Stomach (tissue), 9 donors: Measurements from ENCODE around the gene ERBB4. TPM values are rescaled to one million over a fixed set of nuclear protein-coding genes. Genes with fewer than 3 reads are reported as not detected.
A peak's percentile ranks its signal among the peaks of the same experiment; 100 is the strongest.

ENCODE experiments used
- DNase-seq, 2 donors: peaks; one replicate each; pipeline versions ENCODE4 v3.0.0 to v3.0.0-alpha.2; 2013 to 2019
- H3K27ac ChIP-seq, 5 donors: fragments of 200-600 bp in 4 of 5; sonication (generic) in 4 of 5; one replicate each; pipeline ENCODE4 v1.5.1; 2013 to 2019; ENCODE audit warnings: mild to moderate bottlenecking in 1 of 5, moderate library complexity in 1 of 5
- H3K27me3 ChIP-seq, 3 donors: fragments of 200-600 bp; sonication (generic); one replicate each; pipeline ENCODE4 v1.5.1; 2017 to 2019; ENCODE audit warnings: mixed run types in 1 of 3
- H3K36me3 ChIP-seq, 4 donors: fragments of 200-600 bp; sonication (generic); 1 replicate in 3 of 4; 2 replicates in 1 of 4; pipeline ENCODE4 v1.5.1; 2016 to 2019
- H3K4me1 ChIP-seq, 4 donors: fragments of 200-600 bp; sonication (generic); one replicate each; pipeline ENCODE4 v1.5.1; 2016 to 2019
- H3K4me3 ChIP-seq, 4 donors: fragments of 200-600 bp; sonication (generic) in 3 of 4; one replicate each; pipeline ENCODE4 v1.5.1; 2016 to 2019; ENCODE audit warnings: mild to moderate bottlenecking in 1 of 4
- H3K9me3 ChIP-seq, 4 donors: fragments of 200-600 bp; sonication (generic); one replicate each; pipeline ENCODE4 v1.5.1; 2016 to 2019
- CTCF ChIP-seq, 7 experiments: fragments of 450-650 bp in 4 of 7; fragments of 200-600 bp in 3 of 7; sonication (generic) in 3 of 7; IDR thresholded peaks; one replicate each; pipeline ENCODE4 v1.5.1; 2016 to 2019; ENCODE audit warnings: antibody characterized with exemption in 7 of 7, control low read depth in 2 of 7, mild to moderate bottlenecking in 1 of 7
- EP300 ChIP-seq: sonication (generic); formaldehyde crosslinking; IDR thresholded peaks from one replicate; pipeline ENCODE4 v1.6.1; 2017; ENCODE audit warnings: antibody characterized with exemption
- POLR2A ChIP-seq, 4 donors: fragments of 450-650 bp; IDR thresholded peaks; one replicate each; pipeline ENCODE4 v1.6.1; 2016; ENCODE audit warnings: antibody characterized with exemption in 4 of 4, control low read depth in 2 of 4, mild to moderate bottlenecking in 1 of 4, moderate library complexity in 1 of 4
- POLR2AphosphoS5 ChIP-seq, 3 donors: sonication (generic); formaldehyde crosslinking; IDR thresholded peaks; one replicate each; pipeline ENCODE4 v1.6.1; 2016; ENCODE audit warnings: antibody characterized with exemption in 3 of 3
- WGBS, 5 donors: extraction: QIAGEN DNeasy Blood & Tissue Kit in 3 of 5; methylation state at CpG; one replicate each; pipeline versions ENCODE4 v1.1.5 to v1.1.7; 2013 to 2018; 5-methylcytosine and 5-hydroxymethylcytosine counted together
- intact Hi-C: fragments of 100-400 bp; cut with DNase I; formaldehyde crosslinking; loops from one replicate; pipeline ENCODE4 v1.15.1; 2023; ENCODE audit warnings: low total_unique reads
- polyA plus RNA-seq, 3 donors: library from polyadenylated mRNA; stranded (reverse); fragments of 200-250 nt; gene quantifications; one replicate each; pipeline ENCODE4 v1.2.3, GENCODE V29; 2013
- total RNA-seq, 5 donors: library from RNA; depleted of rRNA; stranded (reverse); fragments of >200 nt; gene quantifications; one replicate each; pipeline versions ENCODE4 v1.1.0 to v1.2.3, GENCODE V29; 2014 to 2016
- donor health status: healthy with polysubstance abuse.
- donor health status: Bipolar disorder and iron deficiency.
- donor health status: healthy.

The ERBB4 gene
- total and polyA plus RNA-seq, 8 donors, result 0.12 to 2.5 (median 0.45) TPM; not detected in 1

- 72 to 81% (median 76%) methylated on average over 3 of the region's 3 CpGs for WGBS, 5 donors
- Histone ChIP-seq H3K27me3 (no peaks in the 10 kb centered on the region), H3K36me3 (no peaks in the 10 kb centered on the region), H3K4me1 (no peaks in the 10 kb centered on the region), H3K27ac (no peak overlapping the region), H3K4me3 (no peak overlapping the region), H3K9me3 (no peaks in the 10 kb centered on the region)
- intact Hi-C loops, result no loop called here
- DNase-seq, result no peak
- TF ChIP-seq POLR2AphosphoS5 (IDR thresholded peaks at IDR 0.05), result no peak
- no peak for TF ChIP-seq POLR2A (IDR thresholded peaks at IDR 0.05)
- no peak for TF ChIP-seq CTCF (IDR thresholded peaks at IDR 0.05)
- TF ChIP-seq EP300, result no peak
Observed at GRCh38 chr2:211469664-211470059, 1068.9 kb downstream of the ERBB4 start.

- intact Hi-C loops, result no loop called here
- 30 to 50% (median 41%) methylated on average over 4 of the region's 4 CpGs for WGBS, 5 donors
Observed at GRCh38 chr2:211468877-211469663, 1069.5 kb downstream of the ERBB4 start.

GRCh38 chr2:211468217-211468616 lies 1070.4 kb downstream of the ERBB4 start:
- Histone ChIP-seq H3K36me3 (no peaks in the 10 kb centered on the region), H3K27ac (no peak overlapping the region), H3K9me3 (no peaks in the 10 kb centered on the region), H3K4me3 (no peak overlapping the region), H3K4me1 (no peaks in the 10 kb centered on the region), H3K27me3 (no peaks in the 10 kb centered on the region)
- no peak for TF ChIP-seq POLR2AphosphoS5 (IDR thresholded peaks at IDR 0.05)
- TF ChIP-seq CTCF (IDR thresholded peaks at IDR 0.05), result no peak
- TF ChIP-seq POLR2A (IDR thresholded peaks at IDR 0.05), result no peak
- no peak for TF ChIP-seq EP300
- intact Hi-C loops, result no loop called here
- no peak for DNase-seq
- 55 to 74% (median 61%) methylated on average over 4 of the region's 4 CpGs for WGBS, 5 donors

More at GRCh38 chr2:211468877-211469663, 1069.5 kb downstream of the ERBB4 start:
- no peaks in the 10 kb centered on the region for H3K4me1 ChIP-seq
- no peak overlapping the region for H3K27ac ChIP-seq
- H3K36me3 ChIP-seq, result no peaks in the 10 kb centered on the region
- no peak overlapping the region for H3K4me3 ChIP-seq
- no peaks in the 10 kb centered on the region for H3K27me3 ChIP-seq
- H3K9me3 ChIP-seq, result no peaks in the 10 kb centered on the region
- no peak for TF ChIP-seq POLR2A (IDR thresholded peaks at IDR 0.05)
- no peak for TF ChIP-seq EP300
- no peak for TF ChIP-seq CTCF (IDR thresholded peaks at IDR 0.05)
- TF ChIP-seq POLR2AphosphoS5 (IDR thresholded peaks at IDR 0.05), result no peak
- peak in 1 of 2 donors; percentile 7 for DNase-seq

- Histone ChIP-seq H3K9me3 (no peaks in the 10 kb centered on the region), H3K27ac (no peak overlapping the region), H3K27me3 (no peaks in the 10 kb centered on the region), H3K36me3 (no peaks in the 10 kb centered on the region), H3K4me3 (no peak overlapping the region), H3K4me1 (no peaks in the 10 kb centered on the region)
- TF ChIP-seq EP300 (no peak), CTCF (IDR thresholded peaks at IDR 0.05) (no peak), POLR2A (IDR thresholded peaks at IDR 0.05) (no peak), POLR2AphosphoS5 (IDR thresholded peaks at IDR 0.05) (no peak)
- no peak for DNase-seq
- intact Hi-C loops, result no loop called here
- 61 to 71% (median 66%) methylated on average over 3 of the region's 3 CpGs for WGBS, 5 donors
Observed at GRCh38 chr2:211463397-211463796, 1075.2 kb downstream of the ERBB4 start.
